Body of pancreas (tissue), 4 donors: ENCODE measurements around the gene CTBP1.

ENCODE experiments used
- POLR2A ChIP-seq, 3 donors: fragments of 450-650 bp; IDR thresholded peaks; one replicate each; pipeline ENCODE4 v1.6.1; 2016; ENCODE audit warnings: antibody characterized with exemption in 3 of 3, mild to moderate bottlenecking in 2 of 3
- TF ChIP-seq, protein P1 (sequence below), 7 experiments: fragments of 450-650 bp in 4 of 7; fragments of 200-600 bp in 3 of 7; sonication (generic) in 3 of 7; IDR thresholded peaks; one replicate each; pipeline ENCODE4 v1.5.1; 2016 to 2019; ENCODE audit warnings: antibody characterized with exemption in 7 of 7

DNA sequence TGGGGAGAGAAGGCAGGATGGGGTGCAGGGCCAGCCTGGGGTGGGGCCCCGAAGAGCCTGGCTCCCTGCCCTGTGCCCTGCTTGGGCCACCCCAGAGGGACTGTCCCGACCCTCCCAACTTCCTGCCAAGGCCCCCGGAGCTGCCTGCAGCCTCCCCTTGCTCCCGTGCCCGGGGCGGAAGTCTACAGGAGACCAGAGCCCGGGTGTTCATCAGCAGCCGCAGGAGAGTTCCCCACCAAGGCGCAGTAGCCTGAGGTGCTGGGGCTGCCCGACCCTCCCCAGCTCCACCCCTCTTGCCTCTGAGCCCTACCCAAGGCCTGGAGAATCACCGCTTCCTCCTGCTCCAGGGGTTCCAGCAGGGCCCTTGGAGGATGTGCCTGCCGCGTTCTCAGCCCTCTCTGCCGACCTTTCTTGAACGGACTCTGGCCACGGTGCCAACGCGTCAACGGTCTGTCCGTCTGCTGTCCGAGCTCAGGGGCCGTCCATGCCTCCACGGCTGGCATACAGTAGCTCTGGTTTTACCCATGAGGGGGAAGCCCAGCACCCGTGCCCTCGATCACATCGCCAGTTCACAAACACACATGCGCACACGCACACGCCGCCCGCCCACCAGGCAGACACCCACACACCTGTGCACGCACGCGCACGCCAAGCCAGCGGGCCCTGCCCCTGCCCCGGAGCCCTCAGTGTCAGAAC lies 40.5 kb downstream of the CTBP1 start:
- no peak for TF ChIP-seq POLR2A (IDR thresholded peaks at IDR 0.05)
- TF ChIP-seq, protein P1, sequence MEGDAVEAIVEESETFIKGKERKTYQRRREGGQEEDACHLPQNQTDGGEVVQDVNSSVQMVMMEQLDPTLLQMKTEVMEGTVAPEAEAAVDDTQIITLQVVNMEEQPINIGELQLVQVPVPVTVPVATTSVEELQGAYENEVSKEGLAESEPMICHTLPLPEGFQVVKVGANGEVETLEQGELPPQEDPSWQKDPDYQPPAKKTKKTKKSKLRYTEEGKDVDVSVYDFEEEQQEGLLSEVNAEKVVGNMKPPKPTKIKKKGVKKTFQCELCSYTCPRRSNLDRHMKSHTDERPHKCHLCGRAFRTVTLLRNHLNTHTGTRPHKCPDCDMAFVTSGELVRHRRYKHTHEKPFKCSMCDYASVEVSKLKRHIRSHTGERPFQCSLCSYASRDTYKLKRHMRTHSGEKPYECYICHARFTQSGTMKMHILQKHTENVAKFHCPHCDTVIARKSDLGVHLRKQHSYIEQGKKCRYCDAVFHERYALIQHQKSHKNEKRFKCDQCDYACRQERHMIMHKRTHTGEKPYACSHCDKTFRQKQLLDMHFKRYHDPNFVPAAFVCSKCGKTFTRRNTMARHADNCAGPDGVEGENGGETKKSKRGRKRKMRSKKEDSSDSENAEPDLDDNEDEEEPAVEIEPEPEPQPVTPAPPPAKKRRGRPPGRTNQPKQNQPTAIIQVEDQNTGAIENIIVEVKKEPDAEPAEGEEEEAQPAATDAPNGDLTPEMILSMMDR (IDR thresholded peaks at IDR 0.05) = no peak
